GM20000 (cell line): ENCODE data around the gene MLEC.

Experiments used
- DNase-seq: peaks from one replicate; pipeline ENCODE4 v3.0.0; 2012; ENCODE audit warnings: low spot score
- CTCF ChIP-seq: IDR thresholded peaks from 2 replicates; pipeline ENCODE4 v1.5.1; 2012; ENCODE audit warnings: mild to moderate bottlenecking, control low read depth; ENCODE audit errors: extremely low read depth, missing control alignments

The MLEC gene

DNA sequence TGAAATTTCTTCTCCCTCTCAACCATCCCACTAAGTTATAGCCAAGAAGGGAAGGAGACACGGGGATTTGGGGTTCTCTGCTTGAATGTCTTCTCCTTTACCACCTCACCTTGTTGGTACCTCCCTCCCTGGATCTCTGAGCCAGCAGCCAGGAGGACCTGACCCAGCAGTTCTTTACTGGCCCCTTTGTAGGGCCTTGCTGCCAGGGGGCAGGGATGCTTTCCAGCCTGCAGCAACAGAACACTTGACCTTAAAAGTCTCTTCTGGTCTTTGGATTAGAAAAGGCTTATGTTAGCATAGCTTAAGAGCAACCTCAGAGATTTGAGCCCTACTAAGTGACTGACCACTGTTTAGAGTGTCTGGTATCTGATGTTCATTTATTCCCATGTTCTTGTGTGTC lies 10.4 kb downstream of the MLEC start:
- DNase-seq = no peak
- TF ChIP-seq CTCF = no peak

GRCh38 chr12:120698665-120699064 lies 11.7 kb downstream of the MLEC start:
- DNase-seq = no peak

GRCh38 chr12:120699553-120699952 lies 12.6 kb downstream of the MLEC start:
- TF ChIP-seq CTCF = no peak
- no peak for DNase-seq

More at GRCh38 chr12:120698665-120699064, 11.7 kb downstream of the MLEC start:
- no peak for TF ChIP-seq CTCF

DNA sequence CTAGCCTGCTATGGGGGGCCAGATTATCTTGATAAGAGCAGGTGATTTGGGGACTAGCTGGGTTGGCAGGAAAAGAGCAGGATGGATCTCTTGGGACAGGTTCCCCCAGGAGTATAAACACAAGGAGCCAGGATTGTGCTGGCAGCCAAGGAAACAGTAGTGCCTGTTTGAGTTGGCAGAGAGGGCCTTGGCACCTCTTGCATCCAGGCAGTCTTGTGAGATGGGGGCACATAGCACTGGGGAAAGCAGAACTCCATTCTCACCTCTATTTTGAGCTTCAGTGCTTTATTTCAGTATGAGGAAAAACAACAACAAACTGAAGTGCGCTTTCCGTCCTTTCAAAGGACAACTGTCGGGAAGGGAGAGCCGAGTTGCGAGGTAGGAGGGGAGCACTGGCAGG lies 13.9 kb downstream of the MLEC start:
- no peak for DNase-seq
- TF ChIP-seq CTCF = no peak

DNA sequence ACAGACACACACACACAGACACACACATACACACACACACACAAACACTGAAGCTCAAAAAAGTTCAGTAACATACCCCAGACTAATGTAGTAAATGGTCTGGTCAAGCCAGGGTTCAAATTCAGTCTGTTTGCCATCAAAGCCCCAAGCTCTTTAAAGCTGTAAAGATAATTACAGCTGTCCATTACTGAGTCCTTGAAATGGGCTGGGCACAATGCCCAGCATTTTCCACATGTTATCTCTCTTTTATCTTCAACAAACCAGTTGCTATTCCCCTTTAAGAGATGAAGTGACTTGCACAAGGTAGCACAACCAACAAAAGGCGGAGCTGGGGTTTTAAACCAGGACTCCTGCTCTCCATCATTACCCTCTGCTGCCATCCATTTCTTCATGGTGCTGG lies 15.7 kb downstream of the MLEC start:
- no peak for DNase-seq
- no peak for TF ChIP-seq CTCF

DNA sequence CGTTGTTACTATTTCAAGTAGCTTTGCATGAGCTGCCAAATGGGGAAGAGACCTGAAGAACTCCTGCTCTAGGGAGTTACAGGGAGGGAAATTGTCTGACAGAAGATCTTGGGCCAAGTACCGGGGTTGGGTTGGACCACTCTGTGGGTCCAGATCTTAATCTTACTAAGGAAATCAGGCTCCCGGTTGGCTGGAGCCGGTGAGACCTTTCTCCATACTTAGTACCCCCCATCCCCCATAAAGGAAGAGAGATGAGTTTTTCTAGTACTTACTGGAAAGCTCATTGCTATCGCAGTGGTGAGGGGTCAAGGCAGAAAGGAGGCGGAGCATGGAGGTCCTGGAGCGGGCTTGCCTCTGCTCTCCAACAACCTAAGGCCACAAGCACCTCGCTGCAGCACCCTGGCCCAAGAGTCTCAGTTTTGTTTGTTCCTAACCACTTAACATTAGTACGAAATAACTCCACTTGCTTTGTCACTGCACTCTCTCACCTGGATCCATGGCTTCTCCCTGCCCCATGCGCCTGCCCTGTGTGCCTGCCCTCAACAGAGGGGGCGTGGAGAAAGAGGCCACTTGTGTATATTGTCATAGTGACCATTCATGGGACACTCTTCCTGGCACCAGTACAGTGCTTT lies 16.5 kb downstream of the MLEC start:
- no peak for DNase-seq
- TF ChIP-seq CTCF = no peak

- no peak for DNase-seq
- TF ChIP-seq CTCF = no peak
Measured at GRCh38 chr12:120705618-120706017, 18.7 kb downstream of the MLEC start.
